ENCODE results near the gene TEAD4.

Gene TEAD4

GRCh38 chr12:3085341-3086139 lies 126.3 kb downstream of the TEAD4 start:
- DNase-seq, result no peak

GRCh38 chr12:3086211-3086610 lies 127.0 kb downstream of the TEAD4 start:
- no peak for DNase-seq

GRCh38 chr12:3086729-3087323 lies 127.6 kb downstream of the TEAD4 start:
- DNase-seq, result no peak

- DNase-seq, result no peak
These were observed 128.8 kb downstream of the TEAD4 start for GRCh38 chr12:3087758-3088650.

GRCh38 chr12:3089588-3089987 lies 130.4 kb downstream of the TEAD4 start:
- no peak for DNase-seq

All from activated CD4-positive, alpha-beta T cell treated with anti-CD3 and anti-CD28 coated beads, Interleukin-2, amount 50 U/mL, for 16 hours (primary cell).